WERI-Rb-1 (cell line): ENCODE data around the gene SRRT.
A peak's percentile ranks its signal among the peaks of the same experiment; 100 is the strongest.
"Not testable (repeated sequence)": the region's sequence is repeated elsewhere in the genome, so short reads cannot be mapped to it uniquely, and the experiment has no call there.

Source experiments
- DNase-seq: peaks from one replicate; pipeline ENCODE4 v3.0.0-alpha.2; 2020
- H3K27ac ChIP-seq: fragments of 250-450 bp; sonication (Bioruptor Pico); 2 replicates; pipeline ENCODE4 v1.5.1; 2020; ENCODE audit warnings: mild to moderate bottlenecking, moderate library complexity
- H3K27me3 ChIP-seq: fragments of 250-450 bp; sonication (Bioruptor Pico); 2 replicates; pipeline ENCODE4 v1.5.1; 2021; ENCODE audit warnings: mild to moderate bottlenecking, low read depth, moderate library complexity; ENCODE audit not compliant: insufficient read depth, severe bottlenecking
- H3K36me3 ChIP-seq: fragments of 250-450 bp; sonication (Bioruptor Pico); 2 replicates; pipeline ENCODE4 v1.5.1; 2020; ENCODE audit warnings: mild to moderate bottlenecking, moderate library complexity
- H3K4me3 ChIP-seq: 2 replicates; pipeline ENCODE4 v1.5.1; 2011; ENCODE audit warnings: low read depth, mild to moderate bottlenecking, control low read depth, low read length
- H3K9me3 ChIP-seq: fragments of 250-450 bp; sonication (Bioruptor Pico); 2 replicates; pipeline ENCODE4 v1.5.1; 2021; ENCODE audit warnings: mild to moderate bottlenecking, moderate library complexity; ENCODE audit not compliant: severe bottlenecking
- TF ChIP-seq, protein P1 (sequence below): IDR thresholded peaks from 2 replicates; pipeline ENCODE4 v1.5.1; 2011; ENCODE audit warnings: low read depth, mild to moderate bottlenecking, control low read depth, inconsistent platforms, low read length

The SRRT gene

DNA sequence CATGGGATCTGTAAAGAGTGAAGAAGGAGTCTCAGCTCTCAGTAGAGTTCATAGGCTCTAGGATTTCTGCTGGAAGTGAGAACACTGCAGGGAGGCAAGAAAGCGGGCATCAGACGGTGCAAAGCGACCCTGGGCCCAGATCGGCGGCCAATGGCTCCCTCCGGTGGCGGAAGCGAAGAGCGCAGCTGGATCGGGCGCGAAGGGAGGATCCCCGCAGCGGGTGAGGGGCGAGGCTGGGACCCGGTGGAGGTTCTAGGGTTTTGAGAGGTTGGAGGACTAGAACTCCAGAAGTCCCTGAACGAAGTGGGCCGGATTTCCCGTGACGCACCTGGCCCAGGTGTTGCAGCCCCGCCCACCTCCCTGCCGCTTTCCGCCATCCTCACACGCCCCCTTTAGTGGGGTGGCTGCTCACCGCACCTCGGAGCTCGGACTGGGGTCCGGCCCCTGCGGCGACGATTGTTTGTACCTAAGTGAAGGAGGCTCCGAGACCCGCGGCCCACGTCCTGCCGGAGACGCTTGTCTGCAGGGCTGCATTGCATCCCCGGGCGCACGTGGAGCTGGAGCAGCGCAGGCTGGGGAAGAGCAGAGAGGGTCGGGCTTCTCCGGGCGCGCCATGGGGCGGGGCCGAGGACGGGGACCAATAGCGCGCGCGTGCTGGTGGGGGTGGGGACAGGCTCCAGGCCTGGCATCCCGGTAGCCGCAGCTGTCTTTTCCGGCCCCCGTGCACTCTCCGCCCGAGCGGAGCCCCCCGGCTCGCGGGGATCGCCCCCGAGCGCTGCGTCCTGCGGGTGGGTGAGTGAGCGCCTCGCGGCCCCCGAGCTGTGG is 22.6 kb upstream of the SRRT start, which contains the start of gene SLC12A9:
Gene SLC12A9, plus strand, starts transcription at position 666 of the 825 bp plus-strand sequence. CDS start 1,485 bp downstream, outside the sequence.
- peak; percentile 86 for DNase-seq
- Histone ChIP-seq H3K4me3 (peak within 1 kb of the TSS; percentile 56), H3K36me3 (no peaks in the 10 kb centered on the region), H3K27ac (0 out of 2 replicates have a peak within 1 kb of the TSS, but pooled peaks have one; percentile 42), H3K27me3 (peaks cover 3% of the 10 kb centered on the region), H3K9me3 (no peaks in the 10 kb centered on the region)
- TF ChIP-seq, protein P1, sequence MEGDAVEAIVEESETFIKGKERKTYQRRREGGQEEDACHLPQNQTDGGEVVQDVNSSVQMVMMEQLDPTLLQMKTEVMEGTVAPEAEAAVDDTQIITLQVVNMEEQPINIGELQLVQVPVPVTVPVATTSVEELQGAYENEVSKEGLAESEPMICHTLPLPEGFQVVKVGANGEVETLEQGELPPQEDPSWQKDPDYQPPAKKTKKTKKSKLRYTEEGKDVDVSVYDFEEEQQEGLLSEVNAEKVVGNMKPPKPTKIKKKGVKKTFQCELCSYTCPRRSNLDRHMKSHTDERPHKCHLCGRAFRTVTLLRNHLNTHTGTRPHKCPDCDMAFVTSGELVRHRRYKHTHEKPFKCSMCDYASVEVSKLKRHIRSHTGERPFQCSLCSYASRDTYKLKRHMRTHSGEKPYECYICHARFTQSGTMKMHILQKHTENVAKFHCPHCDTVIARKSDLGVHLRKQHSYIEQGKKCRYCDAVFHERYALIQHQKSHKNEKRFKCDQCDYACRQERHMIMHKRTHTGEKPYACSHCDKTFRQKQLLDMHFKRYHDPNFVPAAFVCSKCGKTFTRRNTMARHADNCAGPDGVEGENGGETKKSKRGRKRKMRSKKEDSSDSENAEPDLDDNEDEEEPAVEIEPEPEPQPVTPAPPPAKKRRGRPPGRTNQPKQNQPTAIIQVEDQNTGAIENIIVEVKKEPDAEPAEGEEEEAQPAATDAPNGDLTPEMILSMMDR, result peak; percentile 90

GRCh38 chr7:100854146-100854895 is 20.6 kb upstream of the SRRT start:
- TF ChIP-seq, protein P1, result no peak
- Histone ChIP-seq H3K27me3 (peaks cover 3% of the 10 kb centered on the region), H3K4me3 (no peak overlapping the region), H3K9me3 (no peaks in the 10 kb centered on the region), H3K36me3 (no peaks in the 10 kb centered on the region), H3K27ac (no peak overlapping the region)
- DNase-seq, result no peak

GRCh38 chr7:100854899-100855298 is 20.0 kb upstream of the SRRT start:
- H3K27ac ChIP-seq, H3K4me3 ChIP-seq, DNase-seq, H3K27me3 ChIP-seq, H3K9me3 ChIP-seq, H3K36me3 ChIP-seq: not testable (repeated sequence)

GRCh38 chr7:100855515-100855914 is 19.4 kb upstream of the SRRT start:
- TF ChIP-seq, protein P1, result no peak
- H3K27me3 ChIP-seq, result peaks cover 3% of the 10 kb centered on the region
- DNase-seq, result no peak
- no peaks in the 10 kb centered on the region for H3K36me3 ChIP-seq
- H3K4me3 ChIP-seq, result no peak overlapping the region
- no peak overlapping the region for H3K27ac ChIP-seq
- no peaks in the 10 kb centered on the region for H3K9me3 ChIP-seq

- Histone ChIP-seq H3K27me3 (no peaks in the 10 kb centered on the region), H3K36me3 (no peaks in the 10 kb centered on the region), H3K4me3 (no peak overlapping the region), H3K9me3 (no peaks in the 10 kb centered on the region), H3K27ac (no peak overlapping the region)
- TF ChIP-seq, protein P1, result no peak
- no peak for DNase-seq
Measured at GRCh38 chr7:100856871-100857282, 18.0 kb upstream of the SRRT start.

DNA sequence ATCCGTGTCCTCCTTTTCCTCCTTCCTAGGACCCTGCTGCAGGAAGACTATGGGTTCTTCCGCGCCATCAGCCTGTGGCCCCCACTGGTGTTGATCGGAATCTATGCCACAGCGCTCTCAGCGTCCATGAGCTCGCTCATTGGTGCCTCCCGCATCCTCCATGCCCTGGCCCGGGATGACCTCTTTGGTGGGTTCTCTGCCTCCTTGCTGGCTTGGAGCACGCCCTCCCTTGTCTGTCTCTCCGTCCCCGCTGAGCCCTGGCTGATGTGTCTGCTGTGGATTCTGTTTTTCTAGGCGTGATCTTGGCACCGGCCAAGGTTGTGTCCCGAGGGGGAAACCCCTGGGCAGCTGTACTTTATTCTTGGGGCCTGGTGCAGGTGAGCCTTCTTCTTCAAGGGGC is 15.0 kb upstream of the SRRT start:
- no peak overlapping the region for H3K4me3 ChIP-seq
- H3K36me3 ChIP-seq, result no peaks in the 10 kb centered on the region
- H3K27me3 ChIP-seq, result no peaks in the 10 kb centered on the region
- no peaks in the 10 kb centered on the region for H3K9me3 ChIP-seq
- DNase-seq, result no peak
- no peak overlapping the region for H3K27ac ChIP-seq
- TF ChIP-seq, protein P1, result no peak
